ENCODE data around the gene DISC1.

The DISC1 gene

DNA sequence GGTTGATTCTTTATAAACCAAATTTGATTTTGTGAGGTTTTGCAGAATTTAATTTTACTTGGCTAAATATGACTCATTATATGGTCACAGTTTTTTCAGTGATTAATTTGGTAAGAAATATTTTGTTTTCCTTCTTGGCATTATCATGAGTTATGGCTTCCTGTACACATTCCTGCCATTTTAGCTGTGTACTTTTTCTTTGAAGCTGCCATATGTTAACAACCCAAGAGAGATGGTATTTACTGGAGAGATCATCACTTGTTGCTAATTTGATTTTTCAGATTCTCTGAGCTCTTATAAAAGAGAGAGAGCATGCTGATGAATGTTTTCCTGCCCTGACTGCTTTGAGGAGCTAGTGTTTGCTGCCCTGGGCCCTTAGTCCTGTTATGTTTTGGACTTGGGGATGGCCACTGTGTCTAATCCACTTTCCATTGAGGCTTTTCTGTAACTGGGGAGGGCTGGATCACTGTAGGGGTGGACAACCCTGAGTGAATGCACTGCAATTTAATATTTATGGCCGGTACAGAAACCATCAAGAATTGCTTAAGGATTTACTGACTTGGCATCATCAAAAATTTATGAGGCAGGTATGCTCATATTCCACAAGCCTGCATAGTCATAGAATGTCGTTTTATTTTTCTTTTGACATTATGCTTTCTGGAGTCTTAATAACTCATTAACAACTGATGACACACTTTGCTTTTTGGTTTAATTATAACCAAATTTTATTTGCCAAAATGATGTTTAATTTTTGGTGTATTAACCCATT, 200.9 kb downstream of the DISC1 start:
- DNase-seq = no peak

DNA sequence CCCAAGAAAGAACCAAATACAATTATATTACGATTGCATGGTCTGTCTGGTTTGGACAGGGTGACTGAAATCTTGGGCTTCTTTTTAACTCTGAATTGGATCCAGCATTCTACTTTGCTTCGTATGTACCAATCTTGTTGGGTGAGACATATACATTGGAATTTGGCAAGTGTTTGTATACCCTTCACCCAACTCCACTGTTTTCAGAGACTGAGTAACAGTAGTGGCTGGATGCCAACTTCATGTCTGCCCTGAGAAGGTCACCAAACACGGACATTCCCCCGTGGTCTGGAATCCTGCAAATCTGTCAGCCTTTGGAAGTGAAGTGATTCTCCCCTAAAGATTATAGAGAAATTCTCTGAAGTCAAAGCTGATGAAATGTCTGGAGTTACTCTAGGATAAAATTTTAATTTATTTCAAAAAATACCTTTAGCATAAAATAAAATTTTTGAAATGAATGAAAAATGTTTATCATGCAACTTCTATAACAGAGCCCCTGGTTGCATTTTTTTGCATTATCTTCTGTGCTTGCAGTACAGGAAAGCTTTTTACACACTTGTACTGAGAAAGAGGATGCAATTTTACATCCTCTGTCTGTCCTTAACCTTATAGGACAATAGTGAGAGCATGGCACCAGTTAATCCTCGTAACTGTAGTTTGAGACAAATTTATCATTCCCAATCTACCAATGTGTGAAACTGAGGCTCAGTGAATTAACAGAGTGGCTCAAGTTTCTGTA, 201.8 kb downstream of the DISC1 start:
- no peak for DNase-seq

- no peak for DNase-seq
Measured at GRCh38 chr1:231829332-231829731, 202.7 kb downstream of the DISC1 start.

DNA sequence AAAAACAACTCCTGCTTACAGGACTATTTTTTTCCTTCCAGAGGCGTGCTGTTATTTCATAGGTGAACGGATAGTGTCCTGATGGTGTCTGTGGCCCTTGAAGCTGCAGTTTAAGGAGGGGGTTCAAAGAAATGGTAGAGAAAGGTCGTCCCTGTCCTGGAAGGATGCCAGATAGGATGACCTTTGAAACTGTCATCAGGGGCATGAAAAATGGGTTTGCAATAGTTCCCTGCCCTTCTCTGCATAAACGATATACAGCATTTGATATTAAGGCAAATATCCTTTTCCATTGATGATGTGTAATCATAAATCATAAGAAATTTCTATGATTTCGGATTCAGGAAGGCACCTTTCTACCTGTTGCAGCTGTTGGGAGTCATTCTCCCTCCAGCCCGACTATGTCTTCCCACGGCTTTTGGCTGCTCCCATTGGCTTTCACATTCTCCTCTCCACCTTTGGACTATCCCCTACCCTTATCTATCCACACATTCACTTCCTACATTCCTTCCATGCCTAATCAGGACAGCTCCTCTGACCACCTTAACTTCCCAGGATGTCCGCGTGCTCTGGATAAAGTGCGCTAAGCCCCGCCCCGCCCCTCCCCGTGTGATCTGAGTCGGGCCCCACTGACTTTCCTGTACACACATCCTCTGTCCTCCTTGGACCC, 209.8 kb downstream of the DISC1 start:
- no peak for DNase-seq

DNA sequence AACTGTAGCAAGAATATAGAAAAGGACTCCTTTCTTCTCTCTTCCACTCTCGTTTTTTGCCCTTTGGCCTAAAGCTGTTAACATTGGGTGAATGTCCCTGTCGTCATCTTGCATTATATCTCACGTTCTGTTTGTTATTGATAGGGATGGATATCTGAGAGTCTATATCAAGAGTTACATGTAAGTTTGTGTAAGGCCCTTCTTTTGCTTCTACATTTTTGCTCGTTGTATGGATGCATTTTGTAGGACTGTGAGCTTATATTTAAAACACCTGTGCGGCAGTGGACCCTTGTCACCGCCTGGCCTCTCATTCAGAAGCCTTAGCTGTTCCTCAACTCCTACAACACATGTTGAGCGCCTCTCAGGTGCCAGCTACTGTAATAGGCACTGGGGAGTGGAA, 211.9 kb downstream of the DISC1 start:
- DNase-seq = no peak

DNA sequence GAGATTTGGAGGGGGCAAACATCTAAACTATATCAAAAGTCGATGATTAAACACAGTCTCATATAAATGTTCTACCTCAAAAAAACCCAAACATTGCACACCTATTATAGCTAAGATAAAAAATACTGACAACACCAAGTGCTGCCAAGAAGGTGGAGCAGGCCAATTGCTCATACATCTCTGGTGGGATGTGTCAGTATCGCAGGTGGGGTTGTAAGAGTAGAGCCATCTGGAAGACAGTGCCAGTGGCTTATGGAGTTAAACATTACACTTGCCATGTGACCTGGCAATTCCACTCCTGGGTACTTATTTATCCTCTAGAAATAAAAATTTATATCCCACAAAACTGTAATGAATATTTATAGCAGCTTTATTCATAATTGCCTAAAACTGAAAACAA, 213.4 kb downstream of the DISC1 start:
- DNase-seq = no peak

DNA sequence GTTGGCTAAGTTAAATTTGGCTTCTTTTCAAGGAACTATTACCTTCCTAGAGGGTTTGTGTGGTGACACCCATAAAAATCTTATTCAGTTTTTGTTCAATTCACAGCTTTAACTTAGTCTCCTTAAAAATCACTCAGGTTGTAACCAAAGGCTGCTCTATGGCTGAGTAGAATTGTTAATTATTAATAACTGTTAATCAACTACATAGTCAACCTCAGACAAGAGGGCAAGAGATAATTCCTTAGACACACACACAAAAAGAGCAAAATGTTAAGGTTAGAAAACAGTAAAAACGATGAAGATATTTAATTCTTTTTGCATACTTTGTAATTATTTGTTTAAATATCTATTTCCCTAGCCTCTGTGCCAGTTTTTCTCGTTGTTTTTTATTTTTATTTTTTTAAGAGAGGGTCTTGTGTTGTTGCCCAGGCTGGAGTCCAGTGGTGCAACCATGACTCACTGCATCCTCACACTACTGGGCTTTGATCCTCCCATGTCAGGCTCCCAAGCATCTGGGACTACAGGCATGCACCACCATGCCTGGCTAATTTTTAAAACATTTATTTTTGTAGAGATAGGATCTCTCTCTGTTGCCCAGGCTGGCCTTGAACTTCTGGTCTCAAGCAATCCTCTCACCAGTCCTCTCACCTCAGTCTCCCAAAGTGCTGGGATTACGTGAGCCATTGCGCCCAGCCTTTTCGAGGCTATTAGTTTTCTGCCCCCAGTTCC, 215.2 kb downstream of the DISC1 start:
- no peak for DNase-seq

DNA sequence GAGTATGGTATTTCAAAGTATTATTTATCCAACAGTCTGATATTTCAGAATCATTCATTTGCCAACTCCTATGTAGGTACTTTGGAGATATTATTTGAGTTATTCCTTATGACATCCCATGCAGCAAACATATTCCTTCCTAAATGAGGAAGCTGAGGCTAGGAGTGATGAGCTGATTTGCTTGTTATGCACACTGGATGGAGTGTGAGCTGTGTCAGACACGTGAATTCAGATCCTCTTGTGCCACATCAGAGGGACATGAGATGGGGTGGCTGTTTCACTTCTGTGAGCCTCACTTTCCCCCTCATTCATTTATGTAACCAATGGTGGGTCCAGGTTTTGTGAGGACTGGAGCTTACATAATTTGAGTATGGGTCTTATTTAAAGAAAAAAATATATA, 215.9 kb downstream of the DISC1 start:
- DNase-seq = no peak

DNA sequence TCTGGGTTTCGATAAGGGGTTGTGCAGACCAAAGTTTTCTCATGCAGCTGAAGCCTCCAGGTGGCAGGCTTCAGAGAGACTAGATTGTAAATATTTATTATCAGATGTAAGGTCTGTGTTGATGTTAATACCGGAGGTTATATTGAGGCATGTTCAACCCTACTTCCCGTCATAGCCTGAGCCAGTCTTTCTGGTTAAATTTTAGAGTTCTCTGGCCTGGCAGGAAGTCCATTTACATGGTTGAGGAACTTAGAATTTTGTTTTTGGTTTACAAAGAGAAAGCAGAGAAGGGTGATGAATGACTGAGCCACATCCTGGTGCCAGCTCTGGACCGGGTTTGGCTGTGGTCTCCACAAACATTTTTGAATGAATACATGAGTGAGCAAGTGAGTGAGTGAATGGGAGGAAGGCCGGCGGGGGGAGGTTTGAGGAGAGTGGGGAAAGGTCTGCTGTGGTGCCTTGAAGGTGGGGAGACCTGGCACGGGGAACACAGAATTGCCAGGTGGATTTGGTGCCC, 218.5 kb downstream of the DISC1 start:
- no peak for DNase-seq

- DNase-seq = no peak
Measured at GRCh38 chr1:231847612-231848397, 221.2 kb downstream of the DISC1 start.

DNA sequence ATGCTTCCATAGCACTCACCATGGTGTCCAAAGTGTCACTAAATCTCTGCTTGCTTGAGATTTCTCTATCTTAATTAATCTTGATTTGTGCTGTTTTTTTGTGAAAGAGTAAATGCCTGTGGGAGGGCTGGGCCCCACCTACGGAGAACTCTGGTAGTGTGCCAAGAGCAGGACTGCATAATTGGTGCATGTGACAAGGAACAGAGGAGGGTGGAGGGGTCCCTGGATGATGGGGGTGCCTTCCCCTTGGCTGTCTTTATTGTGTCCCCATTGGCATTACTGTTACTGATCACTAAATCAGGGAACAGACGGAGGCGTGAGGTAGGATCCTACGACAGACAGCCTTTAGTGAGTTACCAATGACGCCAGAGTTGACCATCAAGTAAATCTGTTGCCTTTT, 223.4 kb downstream of the DISC1 start:
- DNase-seq = no peak

GRCh38 chr1:231850786-231851185, 224.2 kb downstream of the DISC1 start:
- DNase-seq = no peak

DNA sequence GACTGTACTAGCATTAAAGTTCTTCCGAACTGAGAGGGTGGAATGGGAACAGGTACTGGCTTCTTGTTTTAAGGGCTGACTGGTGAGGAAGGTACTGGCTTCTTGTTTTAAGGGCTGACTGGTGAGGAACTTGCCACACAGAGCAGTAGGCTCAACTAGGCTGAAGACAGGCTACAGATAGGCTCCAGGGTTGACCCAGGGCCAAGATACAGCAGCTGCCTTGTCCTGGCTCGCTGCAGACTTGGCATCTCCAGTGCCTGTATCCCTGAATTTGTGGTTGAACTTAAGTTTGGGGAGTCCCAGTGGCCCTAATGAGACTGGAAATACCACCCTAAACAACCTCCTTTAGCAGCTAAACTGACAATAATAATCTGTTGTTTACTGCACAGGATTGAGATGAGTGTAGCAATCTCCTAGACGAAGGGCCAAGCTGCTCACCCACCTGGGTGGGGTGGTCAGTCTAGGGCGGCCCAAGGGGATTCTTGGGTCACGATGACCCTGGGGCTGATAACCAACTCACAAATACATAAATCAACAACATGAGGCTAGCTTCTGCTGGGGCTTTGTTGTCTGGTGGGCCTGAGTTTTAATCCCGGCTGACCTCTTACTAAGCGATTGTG, 227.1 kb downstream of the DISC1 start:
- no peak for DNase-seq

DNA sequence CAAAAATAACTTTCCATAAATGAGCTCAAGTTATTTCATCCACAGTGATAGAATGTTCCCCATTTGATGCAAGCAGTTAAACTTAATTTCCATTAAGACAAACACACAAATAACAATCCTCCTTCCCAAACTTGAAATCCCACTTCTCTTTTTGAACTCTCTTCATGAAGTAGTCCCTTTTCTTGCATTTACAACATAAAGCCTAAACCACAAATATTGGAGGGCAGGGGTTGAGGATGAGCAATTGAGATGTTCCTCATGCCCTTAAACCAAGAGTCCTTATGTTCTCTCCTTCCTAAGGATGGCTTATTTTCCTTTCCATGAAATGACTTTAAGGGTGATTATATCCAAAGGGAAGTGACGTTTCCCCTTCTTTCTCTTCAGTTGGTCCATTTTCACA, 228.8 kb downstream of the DISC1 start:
- no peak for DNase-seq

GRCh38 chr1:231855926-231856325, 229.3 kb downstream of the DISC1 start:
- DNase-seq = no peak

DNA sequence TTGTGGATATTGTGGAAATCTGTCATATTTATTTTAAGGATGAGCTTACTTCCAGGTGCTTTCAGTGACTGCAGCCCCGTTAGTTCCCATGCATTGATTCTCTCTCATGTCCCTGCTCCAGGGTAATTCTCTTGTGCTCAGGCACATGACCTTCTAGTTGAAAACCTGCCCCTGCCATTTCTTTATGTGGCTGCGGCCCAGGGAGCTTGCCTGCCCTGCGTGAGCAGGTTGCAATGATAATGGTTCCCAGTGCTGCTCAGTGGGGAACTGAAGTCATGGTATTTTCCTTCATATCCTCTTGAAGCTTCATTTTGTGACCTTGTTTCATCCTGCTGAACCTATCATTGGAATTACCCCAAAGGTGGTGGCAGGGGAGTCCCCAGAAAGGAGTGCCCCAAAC, 229.8 kb downstream of the DISC1 start:
- DNase-seq = no peak

GRCh38 chr1:231856894-231857293, 230.3 kb downstream of the DISC1 start:
- DNase-seq = no peak

- DNase-seq = no peak
Measured at GRCh38 chr1:231857609-231858135, 231.1 kb downstream of the DISC1 start.

DNA sequence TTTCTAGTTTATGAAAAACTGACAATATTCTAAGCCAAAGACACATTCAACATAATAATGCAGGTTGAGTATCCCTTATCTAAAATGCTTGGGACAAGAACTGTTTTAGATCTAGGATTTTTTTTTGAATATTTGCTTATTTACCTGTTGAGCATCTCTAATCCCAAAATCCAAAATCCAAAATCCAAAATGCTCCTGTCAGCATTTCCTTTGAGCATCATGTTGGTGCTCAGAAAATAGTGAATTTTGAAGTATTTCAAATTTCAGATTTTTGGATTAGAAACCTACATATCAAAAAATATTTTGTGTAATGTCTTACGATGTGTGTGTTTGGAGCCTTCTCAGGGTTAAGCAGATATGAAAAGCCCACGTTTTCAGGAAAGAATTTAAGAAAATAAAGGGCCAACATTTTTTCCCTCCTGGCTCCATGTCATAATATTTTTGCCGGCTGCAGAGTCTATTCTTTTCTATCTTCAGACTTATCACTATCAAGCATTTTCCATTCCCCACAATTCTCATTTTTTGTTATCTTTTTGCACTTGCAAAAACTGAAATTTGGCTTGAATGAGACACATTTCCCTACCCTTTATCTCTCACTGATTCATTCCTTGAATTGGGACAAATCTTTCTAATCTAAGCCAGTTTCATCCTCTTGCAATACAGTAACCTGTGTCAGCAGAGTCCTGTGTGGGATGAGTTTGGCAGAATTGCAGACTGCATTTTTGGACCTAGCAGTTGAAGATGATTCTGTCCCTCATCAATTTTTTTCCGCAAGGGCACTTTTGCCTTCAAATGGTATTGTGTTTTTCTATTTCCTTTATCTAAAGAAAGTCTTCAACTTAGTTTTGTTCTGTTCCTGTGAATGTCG, 233.9 kb downstream of the DISC1 start:
- no peak for DNase-seq

Measured in activated CD4-positive, CD25-positive, alpha-beta regulatory T cell (primary cell).